ENCODE results near the gene SUN1. TPM values are rescaled to one million over a fixed set of nuclear protein-coding genes. Genes with fewer than 3 reads are reported as not detected.
A peak's percentile ranks its signal among the peaks of the same experiment; 100 is the strongest.
"Not testable (repeated sequence)": the region's sequence is repeated elsewhere in the genome, so short reads cannot be mapped to it uniquely, and the experiment has no call there.

SUN1 gene
- total RNA-seq, 4 donors from 2014 or later: 113 to 259 (median 192) TPM

DNA sequence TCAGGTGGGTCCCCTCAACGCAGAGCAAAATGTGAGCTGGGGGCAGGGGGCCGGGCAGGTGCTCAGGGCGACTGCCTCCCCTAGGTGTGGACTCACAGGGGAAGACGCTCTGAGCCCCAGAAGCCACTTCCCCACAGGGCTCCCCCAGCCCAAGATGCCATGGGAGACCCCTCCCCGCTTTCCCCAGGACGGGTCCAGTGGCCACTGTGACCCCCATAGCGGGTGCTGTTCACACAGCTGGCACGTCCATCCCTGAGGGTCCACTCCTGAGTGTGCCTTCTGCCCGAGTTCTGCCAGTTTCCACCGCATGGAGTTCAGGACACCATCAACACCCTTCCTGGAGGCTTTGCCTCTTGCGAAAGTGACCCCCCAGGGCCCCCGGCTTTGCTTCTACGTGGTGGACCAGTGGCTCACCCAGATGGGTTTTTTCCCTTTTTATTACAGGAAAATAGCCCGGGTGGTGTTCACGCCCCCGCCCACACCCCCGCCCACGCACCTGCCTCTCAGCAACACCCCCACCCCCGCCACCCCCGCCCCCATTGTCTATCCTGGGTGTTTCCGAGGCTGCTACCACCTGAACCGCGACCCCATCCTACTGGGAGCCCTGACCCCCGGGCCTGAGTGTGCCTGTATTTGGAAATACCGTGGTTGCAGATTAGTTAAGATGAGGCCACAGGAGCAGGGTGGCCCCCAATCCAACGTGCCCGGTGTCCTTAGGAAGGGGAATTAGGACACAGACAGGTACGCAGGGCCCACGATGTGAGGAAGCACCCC, 90.2 kb downstream of the SUN1 start:
- peak in 2 of 3 donors; percentile 49 to 56 for DNase-seq
- peak overlapping the region; percentile 21 to 47 (median 34) for H3K4me3 ChIP-seq
- peaks cover 30 to 77% (median 37%) of the 10 kb centered on the region in 4 donors for H3K4me1 ChIP-seq

DNA sequence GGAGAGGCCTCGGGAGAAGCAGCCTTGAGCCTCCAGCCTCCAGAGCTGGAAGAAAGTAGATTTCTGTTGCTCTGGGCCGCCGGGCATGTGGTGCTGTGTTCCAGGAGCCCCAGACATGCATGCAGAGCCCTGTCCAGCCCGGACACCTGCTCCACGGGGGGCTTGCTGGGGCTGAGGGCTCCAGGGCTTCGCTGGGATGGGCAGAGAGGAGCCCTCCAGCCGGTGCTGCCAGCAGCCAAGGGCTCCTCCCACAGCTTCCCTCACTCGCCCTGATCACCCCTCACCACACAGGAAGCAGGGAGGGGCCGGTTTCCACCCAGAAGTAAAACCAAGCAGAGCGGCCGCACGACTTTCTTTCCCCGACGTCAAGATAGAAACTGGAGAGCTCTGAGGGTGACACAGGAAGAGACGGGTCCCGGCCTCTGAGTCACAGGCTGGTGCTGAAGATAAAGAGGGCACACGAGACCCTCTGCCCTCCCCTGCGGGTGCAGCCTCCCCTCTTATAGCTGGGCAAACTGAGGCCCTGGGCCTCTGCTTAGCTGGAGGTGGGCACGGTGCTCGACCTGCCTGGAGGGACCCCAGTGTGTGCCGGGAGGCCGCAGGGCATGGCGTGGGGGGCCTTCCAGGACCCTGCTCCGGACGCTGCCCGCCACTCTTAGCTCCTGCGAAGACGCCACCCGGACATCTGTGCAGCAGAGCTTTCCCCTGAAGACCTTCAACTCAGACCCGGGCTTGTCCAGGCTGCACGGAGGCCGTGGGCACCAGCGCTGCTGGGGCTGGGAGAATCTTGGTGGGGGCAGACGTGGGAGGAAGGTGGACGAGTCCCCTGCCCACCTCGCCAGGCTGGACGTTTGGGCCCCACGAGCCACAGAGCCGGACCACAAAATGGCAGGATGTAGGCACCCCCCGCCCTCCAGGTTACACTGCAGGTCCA, 91.1 kb downstream of the SUN1 start:
- Histone ChIP-seq H3K9me3 (no peaks in the 10 kb centered on the region), H3K4me1 (peaks cover 30 to 76% (median 37%) of the 10 kb centered on the region in 4 donors), H3K36me3 (no peaks in the 10 kb centered on the region)

More for the DNA sequence above, 90.2 kb downstream of the SUN1 start:
- Histone ChIP-seq H3K9me3 (no peaks in the 10 kb centered on the region), H3K27ac (peak overlapping the region; percentile 81 to 99 (median 86)), H3K27me3 (no peaks in the 10 kb centered on the region), H3K36me3 (no peaks in the 10 kb centered on the region)
- no peak for TF ChIP-seq POLR2A (IDR thresholded peaks at IDR 0.05)
- TF ChIP-seq, protein P1, sequence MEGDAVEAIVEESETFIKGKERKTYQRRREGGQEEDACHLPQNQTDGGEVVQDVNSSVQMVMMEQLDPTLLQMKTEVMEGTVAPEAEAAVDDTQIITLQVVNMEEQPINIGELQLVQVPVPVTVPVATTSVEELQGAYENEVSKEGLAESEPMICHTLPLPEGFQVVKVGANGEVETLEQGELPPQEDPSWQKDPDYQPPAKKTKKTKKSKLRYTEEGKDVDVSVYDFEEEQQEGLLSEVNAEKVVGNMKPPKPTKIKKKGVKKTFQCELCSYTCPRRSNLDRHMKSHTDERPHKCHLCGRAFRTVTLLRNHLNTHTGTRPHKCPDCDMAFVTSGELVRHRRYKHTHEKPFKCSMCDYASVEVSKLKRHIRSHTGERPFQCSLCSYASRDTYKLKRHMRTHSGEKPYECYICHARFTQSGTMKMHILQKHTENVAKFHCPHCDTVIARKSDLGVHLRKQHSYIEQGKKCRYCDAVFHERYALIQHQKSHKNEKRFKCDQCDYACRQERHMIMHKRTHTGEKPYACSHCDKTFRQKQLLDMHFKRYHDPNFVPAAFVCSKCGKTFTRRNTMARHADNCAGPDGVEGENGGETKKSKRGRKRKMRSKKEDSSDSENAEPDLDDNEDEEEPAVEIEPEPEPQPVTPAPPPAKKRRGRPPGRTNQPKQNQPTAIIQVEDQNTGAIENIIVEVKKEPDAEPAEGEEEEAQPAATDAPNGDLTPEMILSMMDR (IDR thresholded peaks at IDR 0.05): no peak

DNA sequence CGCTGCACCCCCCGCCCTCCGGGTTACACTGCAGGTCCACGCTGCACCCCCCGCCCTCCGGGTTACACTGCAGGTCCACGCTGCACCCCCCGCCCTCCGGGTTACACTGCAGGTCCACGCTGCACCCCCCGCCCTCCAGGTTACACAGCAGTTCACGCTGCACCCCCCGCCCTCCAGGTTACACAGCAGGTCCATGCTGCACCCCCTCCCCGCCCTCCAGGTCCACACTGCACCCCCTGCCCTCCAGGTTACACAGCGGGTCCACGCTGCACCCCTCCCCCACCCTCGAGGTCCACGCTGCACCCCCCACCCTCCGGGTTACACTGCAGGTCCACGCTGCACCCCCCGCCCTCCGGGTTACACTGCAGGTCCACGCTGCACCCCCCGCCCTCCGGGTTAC, 91.8 kb downstream of the SUN1 start:
- peaks cover 30 to 79% (median 37%) of the 10 kb centered on the region in 4 donors for H3K4me1 ChIP-seq

More for the DNA sequence above, 91.1 kb downstream of the SUN1 start:
- H3K4me3 ChIP-seq: peak overlapping the region; percentile 21 to 47 (median 34)
- TF ChIP-seq POLR2A (IDR thresholded peaks at IDR 0.05): peak in 1 of 2 donors; percentile 83
- TF ChIP-seq, protein P1 (IDR thresholded peaks at IDR 0.05): no peak
- H3K27ac ChIP-seq: peak overlapping the region; percentile 81 to 99 (median 86)
- no peaks in the 10 kb centered on the region for H3K27me3 ChIP-seq
- DNase-seq: peak; percentile 84 to 97 (median 96)

More for the DNA sequence above, 91.8 kb downstream of the SUN1 start:
- H3K9me3 ChIP-seq, H3K36me3 ChIP-seq, H3K27me3 ChIP-seq: not testable (repeated sequence)
- peak in 2 of 3 donors; percentile 47 to 54 for DNase-seq
- peak overlapping the region; percentile 21 to 47 (median 34) for H3K4me3 ChIP-seq
- peak overlapping the region in 3 of 4 donors; percentile 84 to 99 (median 89) for H3K27ac ChIP-seq

Other genes starting within 250 kb of the SUN1 start
- gene DNAAF5, start 105.8 kb upstream of the SUN1 start, total RNA-seq: 10 to 100 TPM; 26.8 to 75.8 (median 45.3) TPM
- gene PRKAR1B, start 105.2 kb upstream of the SUN1 start, total RNA-seq: 10 to 100 TPM; 13.0 to 42.9 (median 17.0) TPM
- 10 to 100 TPM; 29.7 to 93.3 (median 56.8) TPM for gene GET4, start 44.1 kb downstream of the SUN1 start, total RNA-seq
- 100 to 1,000 TPM; 102 to 146 (median 133) TPM for gene ADAP1, start 122.2 kb downstream of the SUN1 start, total RNA-seq
- 10 to 100 TPM; 15.9 to 41.3 (median 24.7) TPM for gene COX19, start 143.1 kb downstream of the SUN1 start, total RNA-seq
- 10 to 100 TPM in 1 of 4 donors, 1 to 10 TPM in 2, not detected in 1; 2.3 to 23.1 (median 2.5) TPM for gene CYP2W1, start 150.7 kb downstream of the SUN1 start, total RNA-seq
- gene GPR146, start 212.1 kb downstream of the SUN1 start, total RNA-seq: 10 to 100 TPM in 1 of 4 donors, 1 to 10 TPM in 3; 1.4 to 13.2 (median 4.4) TPM